A673 (cell line): ENCODE data around the gene CCDC73. TPM values are rescaled to one million over a fixed set of nuclear protein-coding genes. Genes with fewer than 3 reads are reported as not detected.

Experiments
- BruUV-seq: library from RNA; stranded (reverse); fragments of 400-500 nt; replicated peaks from 2 replicates; lab custom pipeline; 2021; lab: Mats Ljungman, UMichigan
- CTCF ChIA-PET: fragments of 300-600 bp; sonication (Branson Sonifier 250); formaldehyde crosslinking; loops from one replicate; lab custom pipeline; 2022; ENCODE audit warnings: antibody characterized with exemption; lab: Charles Lee
- POLR2A ChIA-PET: fragments of 300-600 bp; sonication (Branson Sonifier 250); formaldehyde crosslinking; loops from one replicate; lab custom pipeline; 2022; ENCODE audit warnings: antibody characterized with exemption; ENCODE audit not compliant: low non-redundant PET; lab: Charles Lee
- DNase-seq: peaks from one replicate; pipeline ENCODE4 v3.0.0-alpha.2; 2015; ENCODE audit warnings: low spot score
- H3K27ac ChIP-seq: fragments of 200-600 bp; sonication (generic); 2 replicates; pipeline ENCODE4 v1.5.1; 2016; ENCODE audit warnings: mixed run types, low read depth, mild to moderate bottlenecking, mixed read lengths, antibody characterized with exemption, low read length; ENCODE audit not compliant: poor library complexity, severe bottlenecking
- H3K27me3 ChIP-seq: fragments of 200-600 bp; sonication (generic); replicated peaks from 2 replicates; pipeline ENCODE4 v1.6.1; 2017; ENCODE audit warnings: mixed run types, low read depth, mild to moderate bottlenecking, mixed read lengths, antibody characterized with exemption, low read length; ENCODE audit not compliant: insufficient read depth, poor library complexity
- H3K36me3 ChIP-seq: fragments of 200-600 bp; sonication (generic); 2 replicates; pipeline ENCODE4 v1.6.1; 2016; ENCODE audit warnings: mixed run types, mild to moderate bottlenecking, mixed read lengths, antibody characterized with exemption, low read length; ENCODE audit not compliant: insufficient read depth, poor library complexity, severe bottlenecking
- H3K4me1 ChIP-seq: fragments of 200-600 bp; sonication (generic); 2 replicates; pipeline ENCODE4 v1.6.1; 2017; ENCODE audit warnings: mixed run types, mild to moderate bottlenecking, mixed read lengths, antibody characterized with exemption, low read length; ENCODE audit not compliant: insufficient read depth, poor library complexity, severe bottlenecking
- H3K4me3 ChIP-seq: fragments of 200-600 bp; sonication (generic); 2 replicates; pipeline ENCODE4 v1.5.1; 2016; ENCODE audit warnings: low read depth, mixed run types, mild to moderate bottlenecking, mixed read lengths, low read length; ENCODE audit not compliant: poor library complexity, severe bottlenecking
- H3K9me3 ChIP-seq: fragments of 200-600 bp; sonication (generic); 2 replicates; pipeline ENCODE4 v1.6.1; 2016; ENCODE audit warnings: mixed run types, low read depth, mild to moderate bottlenecking, mixed read lengths, antibody characterized with exemption, low read length; ENCODE audit not compliant: poor library complexity, severe bottlenecking
- EZH2 ChIP-seq: fragments of 200-600 bp; sonication (generic); IDR thresholded peaks from 2 replicates; pipeline ENCODE4 v1.6.1; 2017; ENCODE audit warnings: borderline replicate concordance, low read depth, mild to moderate bottlenecking, mixed read lengths, antibody characterized with exemption, low read length; ENCODE audit not compliant: poor library complexity, severe bottlenecking
- intact Hi-C: fragments of 100-400 bp; cut with micrococcal nuclease; formaldehyde crosslinking; loops from one replicate; pipeline ENCODE4 v1.10.0; 2022; ENCODE audit not compliant: unreplicated experiment
- total RNA-seq: library from RNA; stranded (reverse); gene quantifications from 2 replicates; pipeline ENCODE4 v1.2.3, GENCODE V29; 2021
- TF ChIP-seq, protein P1 (sequence below): fragments of 300-800, 200-600 bp; sonication (generic); conservative IDR thresholded peaks from 2 replicates; pipeline ENCODE4 v1.5.1; 2017; ENCODE audit warnings: low read depth, mild to moderate bottlenecking, antibody characterized with exemption, low read length, moderate library complexity, mixed read lengths

Gene CCDC73
- total RNA-seq, 1 experiment from 2014 or later = not detected

DNA sequence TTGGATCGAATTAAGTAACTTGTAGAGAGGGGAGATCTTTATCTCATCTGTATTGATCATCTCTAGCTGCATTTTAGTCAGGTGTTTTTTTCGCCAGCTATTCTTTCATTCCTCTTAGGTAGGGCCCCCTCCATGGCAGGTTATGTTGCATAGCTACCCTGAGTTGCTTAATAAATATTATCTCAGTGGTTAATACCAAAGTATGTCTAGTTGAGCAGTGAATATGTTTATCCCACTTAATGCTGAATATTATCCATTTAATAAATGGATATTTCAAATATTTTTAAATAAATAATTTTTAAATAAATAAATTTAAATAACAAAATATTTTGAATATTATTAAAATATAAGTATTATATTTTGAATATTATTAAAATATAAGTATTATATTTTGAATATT is 44.8 kb upstream of the CCDC73 start:
- Histone ChIP-seq H3K9me3 (no peaks in the 10 kb centered on the region), H3K27ac (no peak overlapping the region), H3K27me3 (no peaks in the 10 kb centered on the region), H3K4me3 (no peak overlapping the region), H3K4me1 (peaks cover 11% of the 10 kb centered on the region), H3K36me3 (no peaks in the 10 kb centered on the region)
- DNase-seq = no peak
- POLR2A ChIA-PET = no interaction called here
- CTCF ChIA-PET = interaction anchor here (1.0 kb wide), 1 partner anchor 226 kb away, joined by 4 read pairs; no protein-coding TSS in a partner anchor
- intact Hi-C loops = no loop called here
- no TSS peak for BruUV-seq
- TF ChIP-seq, protein P1, sequence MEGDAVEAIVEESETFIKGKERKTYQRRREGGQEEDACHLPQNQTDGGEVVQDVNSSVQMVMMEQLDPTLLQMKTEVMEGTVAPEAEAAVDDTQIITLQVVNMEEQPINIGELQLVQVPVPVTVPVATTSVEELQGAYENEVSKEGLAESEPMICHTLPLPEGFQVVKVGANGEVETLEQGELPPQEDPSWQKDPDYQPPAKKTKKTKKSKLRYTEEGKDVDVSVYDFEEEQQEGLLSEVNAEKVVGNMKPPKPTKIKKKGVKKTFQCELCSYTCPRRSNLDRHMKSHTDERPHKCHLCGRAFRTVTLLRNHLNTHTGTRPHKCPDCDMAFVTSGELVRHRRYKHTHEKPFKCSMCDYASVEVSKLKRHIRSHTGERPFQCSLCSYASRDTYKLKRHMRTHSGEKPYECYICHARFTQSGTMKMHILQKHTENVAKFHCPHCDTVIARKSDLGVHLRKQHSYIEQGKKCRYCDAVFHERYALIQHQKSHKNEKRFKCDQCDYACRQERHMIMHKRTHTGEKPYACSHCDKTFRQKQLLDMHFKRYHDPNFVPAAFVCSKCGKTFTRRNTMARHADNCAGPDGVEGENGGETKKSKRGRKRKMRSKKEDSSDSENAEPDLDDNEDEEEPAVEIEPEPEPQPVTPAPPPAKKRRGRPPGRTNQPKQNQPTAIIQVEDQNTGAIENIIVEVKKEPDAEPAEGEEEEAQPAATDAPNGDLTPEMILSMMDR = no peak
- no peak for TF ChIP-seq EZH2

DNA sequence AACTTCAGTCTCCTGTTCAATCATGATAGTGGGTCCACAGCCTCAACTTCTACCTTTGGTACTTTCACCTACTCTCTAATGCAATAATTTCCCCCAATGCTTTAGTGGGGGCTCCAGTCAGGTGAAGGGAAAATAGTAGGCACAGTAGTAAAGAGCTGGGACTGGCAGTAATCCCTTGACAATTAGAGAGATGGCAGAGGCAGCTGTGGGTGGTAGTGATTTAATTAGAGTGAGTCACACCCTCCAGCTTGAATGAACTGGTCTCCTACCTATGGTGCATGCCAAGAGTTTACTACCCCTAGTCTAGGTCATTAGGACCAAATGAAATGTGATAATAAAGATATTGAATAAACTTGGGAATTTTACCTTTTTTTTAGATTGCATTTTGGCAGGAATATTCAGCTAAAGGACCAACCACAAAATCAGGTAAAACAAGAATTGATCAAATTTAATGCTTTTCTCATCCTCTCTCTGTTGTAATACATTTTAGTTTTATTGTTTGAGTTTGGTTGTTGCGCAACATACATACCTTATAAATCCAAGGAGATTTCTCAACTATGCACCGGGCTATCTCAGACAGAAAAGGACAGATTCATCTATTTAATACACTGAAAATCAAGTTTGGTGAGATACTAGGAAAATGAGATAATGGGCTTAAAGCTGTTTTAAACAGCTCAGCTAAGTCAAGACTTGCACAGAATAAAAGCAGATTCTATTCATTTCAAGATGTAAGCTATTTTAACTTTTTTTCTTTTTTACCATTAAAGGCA is 44.2 kb upstream of the CCDC73 start:
- CTCF ChIA-PET = interaction anchor here (0.6 to 1.0 kb wide), 3 partner anchors 86 to 967 kb away, joined by 3 to 8 read pairs (median 4); no protein-coding TSS in a partner anchor
- Histone ChIP-seq H3K27ac (no peak overlapping the region), H3K36me3 (no peaks in the 10 kb centered on the region), H3K9me3 (no peaks in the 10 kb centered on the region), H3K4me3 (no peak overlapping the region), H3K4me1 (peaks cover 11% of the 10 kb centered on the region), H3K27me3 (no peaks in the 10 kb centered on the region)
- peak; percentile 89 for DNase-seq
- no TSS peak for BruUV-seq
- no peak for TF ChIP-seq EZH2
- TF ChIP-seq, protein P1 = no peak
- POLR2A ChIA-PET = interaction anchor here (0.6 to 0.8 kb wide), 2 partner anchors 12 to 462 kb away, joined by 4 to 5 read pairs; no protein-coding TSS in a partner anchor
- intact Hi-C loops = no loop called here

DNA sequence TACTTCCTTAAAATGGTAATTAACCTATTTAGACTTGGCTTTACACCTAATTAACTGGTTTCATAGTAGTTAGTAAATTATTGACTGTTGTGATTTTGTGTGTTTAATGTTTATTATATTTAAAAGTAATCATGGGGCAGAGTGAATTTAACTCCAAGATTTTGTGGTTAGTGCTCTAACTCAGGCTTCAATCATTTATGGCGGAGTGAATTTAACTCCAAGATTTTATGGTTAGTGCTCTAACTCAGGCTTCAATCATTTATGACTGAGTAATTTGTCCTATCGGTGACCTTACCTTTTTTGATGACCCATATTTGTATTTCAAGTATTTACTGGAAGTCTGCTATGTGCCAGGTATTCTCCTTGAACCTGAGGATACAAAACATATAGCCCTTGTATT is 42.5 kb upstream of the CCDC73 start:
- H3K9me3 ChIP-seq = no peaks in the 10 kb centered on the region
- no peak overlapping the region for H3K4me3 ChIP-seq
- no TSS peak for BruUV-seq
- no peaks in the 10 kb centered on the region for H3K27me3 ChIP-seq
- intact Hi-C loops = no loop called here
- DNase-seq = no peak
- POLR2A ChIA-PET = no interaction called here
- H3K27ac ChIP-seq = no peak overlapping the region
- CTCF ChIA-PET = no interaction called here
- peaks cover 11% of the 10 kb centered on the region for H3K4me1 ChIP-seq
- H3K36me3 ChIP-seq = no peaks in the 10 kb centered on the region
- TF ChIP-seq, protein P1 = no peak
- no peak for TF ChIP-seq EZH2
